Islet of Langerhans (tissue), 1 donor: ENCODE measurements around the gene SMYD3.
A peak's percentile ranks its signal among the peaks of the same experiment; 100 is the strongest.

ENCODE experiments used
- FAIRE-seq: peaks from one replicate; lab custom pipeline; 2011; peaks lifted over from hg19 to GRCh38; lab: Jason Lieb, UNC

Gene SMYD3

GRCh38 chr1:245895455-245895959 lies 611.6 kb downstream of the SMYD3 start:
- FAIRE-seq: no peak

- FAIRE-seq: no peak
Measured at GRCh38 chr1:245894843-245895242, 612.2 kb downstream of the SMYD3 start.

DNA sequence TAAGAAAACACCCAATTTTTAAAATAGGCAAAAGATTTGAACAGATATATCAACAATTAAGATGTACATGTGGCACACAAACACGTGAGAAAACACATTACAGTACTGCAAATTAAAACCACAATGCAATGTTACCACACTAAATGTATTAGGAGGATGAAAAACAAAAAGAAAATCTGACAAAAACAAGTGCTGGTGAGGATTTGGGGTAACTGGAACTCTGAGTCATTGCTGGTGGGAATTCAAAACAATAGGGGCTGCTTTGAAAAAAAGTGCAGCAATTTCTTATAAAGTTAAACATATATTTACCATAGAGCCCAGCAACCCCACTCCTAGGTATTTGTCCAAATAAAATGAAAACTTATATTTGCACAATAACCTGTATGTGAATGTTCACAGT lies 614.1 kb downstream of the SMYD3 start:
- no peak for FAIRE-seq

GRCh38 chr1:245888809-245889208 lies 618.3 kb downstream of the SMYD3 start:
- FAIRE-seq: no peak

DNA sequence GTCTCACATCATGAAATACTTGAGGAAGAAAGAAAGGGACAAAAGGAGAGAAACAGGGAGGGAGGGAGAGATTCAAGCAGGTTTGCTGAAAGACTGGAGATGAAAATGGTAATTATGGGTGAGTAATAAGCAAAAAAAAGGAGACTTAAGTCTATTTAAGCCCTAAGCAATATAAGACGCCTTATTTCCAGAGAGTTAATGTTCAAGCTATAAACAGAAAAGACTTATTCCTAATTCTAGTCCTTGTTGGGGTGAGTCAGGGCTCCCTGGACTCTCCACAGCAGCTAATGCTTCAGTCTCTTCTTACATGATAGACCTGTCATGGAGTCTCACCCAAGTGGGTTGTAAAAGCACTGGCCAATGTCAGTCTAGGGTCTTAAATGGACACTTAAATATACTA lies 619.2 kb downstream of the SMYD3 start:
- no peak for FAIRE-seq

DNA sequence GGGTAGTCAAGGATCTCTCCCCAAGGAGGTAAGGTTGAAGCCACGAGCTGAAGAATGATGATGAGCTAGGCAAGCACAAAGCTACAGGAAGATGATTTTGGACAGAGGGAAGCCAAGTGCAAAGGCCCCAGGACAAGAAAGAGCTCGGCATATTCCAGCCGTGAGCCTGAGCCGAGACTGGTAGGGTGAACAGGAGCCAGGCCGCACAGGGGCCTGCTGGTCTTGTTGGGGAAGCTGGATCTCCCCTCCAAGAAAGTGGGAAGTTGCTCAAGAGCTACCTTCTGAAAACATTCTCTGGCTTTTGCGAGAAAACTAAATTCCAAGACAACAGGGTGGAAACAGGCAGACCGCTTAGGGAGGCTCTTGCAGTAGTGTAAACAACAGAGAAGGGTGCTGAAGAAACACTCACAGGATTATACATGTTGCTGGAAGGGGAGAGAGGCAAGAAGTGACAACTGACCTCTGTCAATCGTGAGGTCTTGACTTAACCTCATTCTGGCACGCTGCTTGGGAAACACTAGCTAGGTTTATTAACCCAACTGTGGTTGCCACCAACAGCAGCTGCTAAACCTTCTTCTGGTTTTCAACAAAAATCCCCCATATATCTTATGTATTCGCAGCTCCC lies 625.2 kb downstream of the SMYD3 start:
- no peak for FAIRE-seq

GRCh38 chr1:245880754-245881403 lies 626.2 kb downstream of the SMYD3 start:
- no peak for FAIRE-seq

GRCh38 chr1:245879091-245879490 lies 628.0 kb downstream of the SMYD3 start:
- no peak for FAIRE-seq

- FAIRE-seq: no peak
Measured at GRCh38 chr1:245878585-245878984, 628.5 kb downstream of the SMYD3 start.

DNA sequence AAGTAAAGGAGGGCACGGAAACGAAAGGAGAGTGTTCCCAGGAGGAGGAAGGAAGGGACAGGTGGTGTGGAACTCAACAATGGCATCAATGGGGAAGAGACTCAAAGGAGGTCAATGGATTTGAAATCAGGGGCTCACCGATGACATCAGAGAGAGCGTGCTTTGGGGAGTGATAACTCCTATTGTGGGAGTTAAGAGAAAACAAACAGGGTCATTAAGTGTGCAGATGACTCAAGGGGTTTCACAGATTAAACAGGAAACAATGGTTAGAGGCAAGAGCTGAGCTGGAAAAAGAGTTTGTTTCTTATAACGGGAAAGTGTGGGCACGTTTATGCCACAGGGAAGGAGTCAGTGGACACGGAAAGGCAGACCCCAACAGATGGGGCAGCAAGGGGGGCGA lies 629.1 kb downstream of the SMYD3 start:
- FAIRE-seq: no peak

- no peak for FAIRE-seq
Measured at GRCh38 chr1:245876586-245876985, 630.5 kb downstream of the SMYD3 start.

DNA sequence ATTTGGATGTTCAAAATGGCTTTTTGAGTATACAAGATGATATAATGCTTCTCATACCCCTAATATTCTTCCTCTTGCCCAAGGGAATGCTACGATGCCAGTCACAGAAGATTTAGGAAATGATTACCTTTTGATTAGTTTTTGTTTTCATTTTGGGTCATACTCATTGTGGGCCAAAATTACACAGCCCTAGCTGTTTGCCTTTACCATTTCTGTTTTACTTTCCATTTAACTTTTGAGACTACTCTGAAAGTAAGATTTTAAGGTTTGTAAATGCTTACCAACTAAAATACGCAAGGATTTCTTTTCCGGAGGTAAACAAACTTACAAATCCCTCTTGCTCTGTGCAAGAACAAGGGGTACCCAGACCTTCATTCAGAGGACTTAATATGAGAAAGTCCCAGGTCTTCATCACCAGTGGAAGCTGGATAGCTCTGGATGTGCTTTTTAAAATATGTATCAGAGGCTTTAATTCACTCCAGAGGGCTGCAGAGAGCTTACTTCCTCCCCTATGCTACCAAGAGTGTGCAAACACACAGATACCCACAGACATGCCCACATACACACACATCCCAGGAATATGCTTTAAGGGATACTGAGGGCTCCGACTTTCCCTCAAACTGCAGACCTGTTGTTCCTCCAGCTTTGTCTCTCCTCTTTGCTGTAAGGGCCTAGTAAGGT lies 631.4 kb downstream of the SMYD3 start:
- no peak for FAIRE-seq

DNA sequence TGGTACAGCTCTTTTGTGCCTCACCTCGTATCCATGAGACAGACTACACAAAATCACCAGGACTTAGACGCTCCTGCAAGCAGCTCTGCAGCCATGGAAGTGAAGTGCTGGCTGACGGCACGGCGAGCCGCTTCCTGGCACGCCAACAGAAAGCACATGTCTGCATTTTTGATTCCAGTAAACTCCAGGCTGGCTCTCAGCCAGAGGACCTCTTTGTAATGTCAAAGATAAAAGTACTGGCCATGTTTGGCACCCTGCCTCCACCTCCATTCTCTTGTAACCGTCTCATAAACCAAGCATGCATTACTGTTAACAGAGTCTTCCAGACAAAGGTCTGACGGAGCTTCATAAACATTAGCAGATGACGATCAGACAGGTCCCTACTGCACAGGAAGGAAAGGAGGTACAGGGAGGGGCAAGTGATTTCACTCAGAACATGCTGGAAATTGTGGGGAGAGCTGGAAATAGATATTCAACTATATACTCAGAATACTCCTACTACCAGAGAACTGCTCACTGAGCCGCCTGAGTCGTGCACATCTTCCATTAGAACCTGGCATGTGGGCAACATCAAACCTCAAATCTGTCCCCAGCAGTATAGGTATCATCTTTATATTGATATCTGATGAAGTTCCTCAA lies 632.0 kb downstream of the SMYD3 start:
- no peak for FAIRE-seq

DNA sequence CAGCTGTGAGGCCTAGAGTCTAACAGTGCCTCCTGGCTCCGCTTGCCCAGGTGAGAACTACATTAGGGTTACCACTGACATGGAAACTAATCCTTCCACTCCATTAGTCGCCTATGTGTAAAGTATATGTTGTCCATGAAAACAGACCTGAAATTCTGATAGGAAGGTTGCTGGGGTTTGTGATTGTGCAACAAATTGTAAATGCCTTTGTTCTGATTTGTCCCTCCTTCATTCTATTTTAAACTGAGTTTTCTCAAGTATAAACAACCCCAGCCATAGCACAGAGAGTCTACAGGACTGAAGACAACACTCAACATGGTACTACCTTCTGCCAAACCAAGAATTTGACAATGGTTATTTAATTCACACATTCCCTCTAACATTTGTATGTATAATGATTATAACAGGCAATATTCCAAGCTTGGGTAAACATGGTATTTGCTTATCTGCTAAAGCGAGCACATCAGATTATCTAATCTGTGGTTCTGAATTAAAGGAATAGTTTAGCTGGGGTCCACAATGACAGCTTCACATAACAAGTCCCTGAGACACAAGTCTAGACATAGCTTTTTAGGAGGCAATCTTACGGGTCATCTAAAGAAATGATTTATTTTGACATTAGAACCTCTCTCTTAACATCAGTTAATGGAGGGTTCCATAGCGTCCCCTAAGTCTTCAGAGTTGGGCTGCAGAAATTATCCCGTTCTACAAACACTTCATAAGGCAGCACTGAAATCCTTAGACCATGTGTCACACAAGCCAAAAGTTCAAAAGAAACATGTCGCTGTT lies 633.0 kb downstream of the SMYD3 start:
- peak; percentile 27 for FAIRE-seq

DNA sequence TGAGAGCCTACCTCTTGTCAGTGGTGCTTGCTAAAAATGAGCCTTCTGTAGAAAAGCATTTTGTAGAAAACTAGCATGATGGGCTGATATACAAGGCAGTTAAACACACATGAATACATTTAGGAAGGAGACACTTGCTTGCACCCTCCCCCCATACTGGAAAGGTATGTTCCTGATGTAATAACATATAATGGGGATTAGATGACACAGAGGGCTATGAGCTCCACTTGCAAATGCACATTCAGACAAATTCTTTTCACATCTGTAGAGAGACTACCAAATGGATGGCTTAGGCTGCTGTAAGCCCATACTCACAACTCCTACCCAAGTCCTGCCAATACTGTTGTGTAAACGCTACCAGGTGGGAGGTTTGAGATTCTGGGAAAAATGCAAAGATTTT lies 634.0 kb downstream of the SMYD3 start:
- FAIRE-seq: no peak

GRCh38 chr1:245872475-245872874 lies 634.6 kb downstream of the SMYD3 start:
- no peak for FAIRE-seq

DNA sequence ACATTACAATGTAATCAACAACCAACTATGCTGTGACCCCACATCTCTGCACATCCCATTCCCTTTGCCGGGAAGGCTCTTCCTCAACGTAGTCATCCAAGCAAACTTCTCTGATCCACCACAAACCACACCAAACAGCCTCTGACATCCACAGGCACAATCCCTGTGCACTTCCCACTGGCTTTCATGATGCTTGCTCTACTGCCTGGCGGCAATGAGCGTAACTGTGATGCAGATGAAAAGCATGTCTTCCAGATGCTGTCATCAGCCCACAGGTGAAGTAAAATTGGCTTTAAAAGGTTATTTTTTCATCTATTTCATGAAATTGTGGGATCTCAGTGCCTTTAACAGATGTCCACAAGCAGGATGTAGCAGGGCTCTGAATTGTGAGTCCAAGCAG lies 635.2 kb downstream of the SMYD3 start:
- no peak for FAIRE-seq

- FAIRE-seq: no peak
Measured at GRCh38 chr1:245871191-245871590, 635.9 kb downstream of the SMYD3 start.

- no peak for FAIRE-seq
Measured at GRCh38 chr1:245870698-245871097, 636.4 kb downstream of the SMYD3 start.

DNA sequence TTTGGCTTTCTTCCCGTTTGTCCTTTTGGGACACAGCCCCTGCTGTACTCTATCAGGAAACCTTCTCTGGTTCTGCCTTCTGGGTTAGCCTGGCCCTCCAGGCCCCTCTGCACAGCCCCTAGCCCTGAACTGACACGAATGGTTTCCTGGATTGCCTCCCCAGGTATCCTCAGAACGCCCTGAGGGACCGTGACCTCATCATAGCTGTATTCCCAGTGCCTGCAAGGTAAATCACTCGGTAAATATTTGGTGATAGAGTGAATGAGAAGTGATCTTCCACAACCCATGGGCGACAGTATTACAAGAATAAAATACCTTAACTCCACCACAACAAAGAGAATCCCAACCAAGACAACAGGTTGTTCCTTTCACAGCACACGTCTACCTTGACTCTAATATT lies 637.2 kb downstream of the SMYD3 start:
- FAIRE-seq: no peak

DNA sequence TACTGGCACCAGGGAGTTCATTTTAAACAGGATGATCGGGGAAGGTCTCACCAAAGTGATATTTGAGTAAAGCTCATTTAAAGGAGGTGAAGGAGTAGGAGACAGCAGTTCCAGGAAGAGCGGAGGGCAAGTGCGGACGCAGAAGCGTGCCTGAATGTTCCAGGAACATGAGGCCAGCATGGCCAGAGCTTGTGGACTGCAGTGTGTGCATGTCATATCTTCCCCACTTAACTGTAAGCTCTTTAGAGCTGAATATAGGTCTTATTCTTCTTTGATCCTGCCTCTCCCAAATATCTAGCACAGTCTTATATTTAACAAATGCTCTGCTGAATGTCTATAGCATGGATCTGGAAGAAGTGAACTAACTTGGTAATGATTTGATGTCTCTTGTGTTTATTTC lies 639.3 kb downstream of the SMYD3 start:
- FAIRE-seq: no peak

DNA sequence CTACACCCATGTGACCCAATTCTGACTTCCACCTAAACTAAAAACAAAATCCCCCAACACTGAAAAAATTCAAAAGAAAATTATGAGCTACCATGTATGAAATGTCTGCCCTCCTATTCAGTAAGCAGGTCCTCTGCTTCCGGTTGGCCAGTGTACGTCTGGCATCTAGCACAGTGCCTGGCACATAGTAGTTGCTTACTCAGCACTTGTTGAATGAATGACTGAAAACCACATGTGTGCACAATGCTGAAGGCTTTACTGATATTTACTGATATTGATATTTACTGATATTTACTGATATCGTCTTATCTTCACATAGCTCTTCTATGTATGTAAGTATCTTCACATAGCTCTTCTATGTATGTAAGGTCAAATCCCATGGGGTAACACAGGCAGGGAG lies 642.2 kb downstream of the SMYD3 start:
- FAIRE-seq: no peak
